ENCODE results near the gene ROBO2. TPM values are rescaled to one million over a fixed set of nuclear protein-coding genes. Genes with fewer than 3 reads are reported as not detected.

Gene ROBO2
- polyA plus RNA-seq, 1 of the 3 experiments (the other 2 are of a cell fraction), result not detected

- ChIA-PET CTCF (interaction anchor here (1.0 kb wide), 1 partner anchor 40 kb away, joined by 4 read pairs; no protein-coding TSS in a partner anchor), POLR2A (no interaction called here)
- no peak overlapping the region for H3K9ac ChIP-seq
- H3K4me3 ChIP-seq (ENCODE audit: low read depth in 2 of 2, low read length in 1 of 2), result no peak overlapping the region
- 49% methylated on average over 2 of the region's 2 CpGs for WGBS (ENCODE audit: low lambda C conversion rate)
- H3K4me2 ChIP-seq, result no peak overlapping the region
- H3K36me3 ChIP-seq (replicated peaks in 1 of 2; ENCODE audit: control insufficient read depth in 1 of 2, insufficient read depth in 2 of 2, low read length in 1 of 2), result no peaks in the 10 kb centered on the region
- no peak overlapping the region for H2AFZ ChIP-seq (ENCODE audit: low read depth)
- H3F3A ChIP-seq (replicated peaks; ENCODE audit: insufficient read depth), result no peaks in the 10 kb centered on the region
- DNase-seq, result no peak
- H3K9me2 ChIP-seq, result no peaks in the 10 kb centered on the region
- peaks cover 0 to 4% of the 10 kb centered on the region in 2 experiments; a peak in 2 of 4 replicates for H3K4me1 ChIP-seq (ENCODE audit: control insufficient read depth in 1 of 2, insufficient read depth in 2 of 2, low read depth in 1 of 2, low read length in 1 of 2)
- no peaks in the 10 kb centered on the region for H3K27me3 ChIP-seq (ENCODE audit: insufficient read depth)
- no peak for TF ChIP-seq SIN3A (IDR thresholded peaks at IDR 0.05; ENCODE audit: borderline replicate concordance, low read depth, low read length)
- no peak for TF ChIP-seq GATA2 (CRISPR knock-in tag; IDR thresholded peaks at IDR 0.05)
- no peak for TF ChIP-seq EZH2phosphoT487 (IDR thresholded peaks at IDR 0.05; ENCODE audit: borderline replicate concordance, low read depth)
- no peak for TF ChIP-seq FOSL2 (IDR thresholded peaks at IDR 0.05; ENCODE audit: borderline replicate concordance, low read depth)
- TF ChIP-seq MEF2A (IDR thresholded peaks at IDR 0.05; ENCODE audit: borderline replicate concordance, low read depth), result no peak
- TF ChIP-seq USF1 (IDR thresholded peaks at IDR 0.05; ENCODE audit: borderline replicate concordance, low read depth), result no peak
- no peak for TF ChIP-seq TEAD4 (IDR thresholded peaks at IDR 0.05; ENCODE audit: borderline replicate concordance, insufficient read depth)
- TF ChIP-seq MXI1 (IDR thresholded peaks at IDR 0.05; ENCODE audit: low read depth, low read length), result no peak
- TF ChIP-seq GABPA (IDR thresholded peaks at IDR 0.05; ENCODE audit: low read depth), result no peak
- no peak for TF ChIP-seq TAF1 (IDR thresholded peaks at IDR 0.05; ENCODE audit: borderline replicate concordance, low read depth, low read length)
- TF ChIP-seq CTCF (IDR thresholded peaks at IDR 0.05), result no peak
- TF ChIP-seq ZBTB33 (IDR thresholded peaks at IDR 0.05; ENCODE audit: borderline replicate concordance, low read depth), result no peak
- no peak for TF ChIP-seq USF2 (IDR thresholded peaks at IDR 0.05; ENCODE audit: borderline replicate concordance, low read depth, low read length)
- TF ChIP-seq FOXM1 (IDR thresholded peaks at IDR 0.05; ENCODE audit: low read depth), result no peak
- TF ChIP-seq RFX5 (IDR thresholded peaks at IDR 0.05; ENCODE audit: low read length), result no peak
- TF ChIP-seq RXRA (IDR thresholded peaks at IDR 0.05; ENCODE audit: borderline replicate concordance, low read depth), result no peak
- TF ChIP-seq TCF12 (IDR thresholded peaks at IDR 0.05), result no peak
- no peak overlapping the region for H3K27ac ChIP-seq (ENCODE audit: low read depth in 2 of 2, low read length in 1 of 2)
- H3K79me2 ChIP-seq (ENCODE audit: insufficient read depth), result no peaks in the 10 kb centered on the region
- no peaks in the 10 kb centered on the region for H3K9me3 ChIP-seq
- no peaks in the 10 kb centered on the region for H4K20me1 ChIP-seq (ENCODE audit: insufficient read depth)
Observed at GRCh38 chr3:77078279-77078678, 38.4 kb downstream of the ROBO2 start.

All from SK-N-SH (cell line).